ENCODE data around the gene URB1.
"Not testable (repeated sequence)": the region's sequence is repeated elsewhere in the genome, so short reads cannot be mapped to it uniquely, and the experiment has no call there.

URB1 gene

GRCh38 chr21:32412162-32413014 lies 19.6 kb upstream of the URB1 start, which contains the start of gene EVA1C:
TSS of gene EVA1C (plus strand) at chr21:32412706. CDS start at chr21:32412854, 148 bp downstream.
- peak; percentile 58 to 81 (median 67) for DNase-seq

GRCh38 chr21:32411350-32412161 lies 18.7 kb upstream of the URB1 start:
- DNase-seq, result peak; percentile 55 to 77 (median 57)

- DNase-seq, result no peak
These were observed 18.1 kb upstream of the URB1 start for GRCh38 chr21:32410916-32411315.

GRCh38 chr21:32410291-32410690 lies 17.5 kb upstream of the URB1 start:
- DNase-seq, result no peak

GRCh38 chr21:32406405-32406804 lies 13.6 kb upstream of the URB1 start:
- DNase-seq, result no peak

GRCh38 chr21:32403201-32403777 lies 10.5 kb upstream of the URB1 start:
- DNase-seq, result peak; percentile 74 to 85 (median 82)

GRCh38 chr21:32393677-32394001 lies 827 bp upstream of the URB1 start:
- peak; percentile 63 to 72 (median 66) for DNase-seq

GRCh38 chr21:32392299-32392879 lies 423 bp downstream of the URB1 start:
- peak in 1 of 3 donors; percentile 14 for DNase-seq

GRCh38 chr21:32391755-32392154 lies 1.1 kb downstream of the URB1 start:
- DNase-seq, result no peak

- not testable (repeated sequence) for DNase-seq
These were observed 2.1 kb downstream of the URB1 start for GRCh38 chr21:32390537-32391224.

GRCh38 chr21:32389337-32390015 lies 3.3 kb downstream of the URB1 start:
- no peak for DNase-seq

- DNase-seq, result no peak
These were observed 4.5 kb downstream of the URB1 start for GRCh38 chr21:32388306-32388705.

- DNase-seq, result no peak
These were observed 5.7 kb downstream of the URB1 start for GRCh38 chr21:32387151-32387550.

- DNase-seq, result no peak
These were observed 6.5 kb downstream of the URB1 start for GRCh38 chr21:32386195-32386870.

- no peak for DNase-seq
These were observed 9.0 kb downstream of the URB1 start for GRCh38 chr21:32383812-32384211.

- DNase-seq, result no peak
These were observed 10.6 kb downstream of the URB1 start for GRCh38 chr21:32382108-32382644.

GRCh38 chr21:32381571-32381970 lies 11.2 kb downstream of the URB1 start:
- no peak for DNase-seq

- no peak for DNase-seq
These were observed 11.9 kb downstream of the URB1 start for GRCh38 chr21:32380940-32381339.

- DNase-seq, result no peak
These were observed 13.9 kb downstream of the URB1 start for GRCh38 chr21:32378956-32379355.

- no peak for DNase-seq
These were observed 14.8 kb downstream of the URB1 start for GRCh38 chr21:32377991-32378390.

GRCh38 chr21:32377506-32377905 lies 15.3 kb downstream of the URB1 start:
- DNase-seq, result no peak

All from suppressor macrophage treated with lipopolysaccharide for 1 hour (primary cell).